ENCODE results near the gene TXLNG. TPM values are rescaled to one million over a fixed set of nuclear protein-coding genes. Genes with fewer than 3 reads are reported as not detected.

Gene TXLNG
- total and polyA plus RNA-seq, 2 of the 13 experiments (the other 11 are each of a cell fraction or from before 2014, with no cell fraction given) = 13.1 to 15.5 TPM

GRCh38 chrX:16869393-16870094, 83.3 kb downstream of the TXLNG start (continued):
- TF ChIP-seq GABPA (IDR thresholded peaks at IDR 0.05; ENCODE audit: low read depth, low read length) = peak; percentile 46
- no peak for TF ChIP-seq GABPA (CRISPR knock-in tag; IDR thresholded peaks at IDR 0.05; ENCODE audit: low read depth)
- TF ChIP-seq ZKSCAN5 (CRISPR knock-in tag; IDR thresholded peaks at IDR 0.05) = no peak
- no peak for TF ChIP-seq BCL6 (CRISPR knock-in tag; IDR thresholded peaks at IDR 0.05)
- TF ChIP-seq ZNF572 (CRISPR knock-in tag; IDR thresholded peaks at IDR 0.05) = no peak
- TF ChIP-seq SOX5 (CRISPR knock-in tag; IDR thresholded peaks at IDR 0.05; ENCODE audit: borderline replicate concordance) = no peak
- no peak for TF ChIP-seq ZNF431 (CRISPR knock-in tag; IDR thresholded peaks at IDR 0.05; ENCODE audit: borderline replicate concordance, low read depth)
- TF ChIP-seq ZNF577 (CRISPR knock-in tag; IDR thresholded peaks at IDR 0.05; ENCODE audit: borderline replicate concordance, low read depth) = no peak
- peak; percentile 7 for TF ChIP-seq YY1 (IDR thresholded peaks at IDR 0.05; ENCODE audit: insufficient read depth, insufficient replicate concordance, low read depth, low read length)
- no peak for TF ChIP-seq RAD21 (CRISPR knock-in tag; IDR thresholded peaks at IDR 0.05)
- no peak for TF ChIP-seq KAT2B (IDR thresholded peaks at IDR 0.05; ENCODE audit: borderline replicate concordance, low read depth, low read length)
- peak; percentile 39 for TF ChIP-seq ASH2L (IDR thresholded peaks at IDR 0.05; ENCODE audit: insufficient read length, low read depth, low read length)
- TF ChIP-seq ZSCAN31 (CRISPR knock-in tag; IDR thresholded peaks at IDR 0.05; ENCODE audit: low read depth) = no peak
- 0 out of 2 replicates have a peak, but pooled peaks have one; percentile 27 for TF ChIP-seq ZNF441 (CRISPR knock-in tag; IDR thresholded peaks at IDR 0.05; ENCODE audit: borderline replicate concordance)
- TF ChIP-seq ZSCAN29 (CRISPR knock-in tag; conservative IDR thresholded peaks at IDR 0.05) = no peak
- TF ChIP-seq ZMAT5 (CRISPR knock-in tag; IDR thresholded peaks at IDR 0.05; ENCODE audit: borderline replicate concordance, low read depth) = no peak
- TF ChIP-seq ZNF207 (IDR thresholded peaks at IDR 0.05; ENCODE audit: borderline replicate concordance) = no peak
- TF ChIP-seq ZNF687 (CRISPR knock-in tag; IDR thresholded peaks at IDR 0.05) = peak; percentile 51; the same call in 1 of the 2 replicates
- no peak for TF ChIP-seq SYNCRIP (IDR thresholded peaks at IDR 0.05; ENCODE audit: insufficient read depth, low read depth, low read length)
- TF ChIP-seq PHF21A (CRISPR knock-in tag; IDR thresholded peaks at IDR 0.05) = 0 out of 2 replicates have a peak, but pooled peaks have one; percentile 4
- no peak for TF ChIP-seq RORA (CRISPR knock-in tag; IDR thresholded peaks at IDR 0.05)
